ENCODE data around the gene IAPP.
"Not testable (repeated sequence)": the region's sequence is repeated elsewhere in the genome, so short reads cannot be mapped to it uniquely, and the experiment has no call there.

The IAPP gene

DNA sequence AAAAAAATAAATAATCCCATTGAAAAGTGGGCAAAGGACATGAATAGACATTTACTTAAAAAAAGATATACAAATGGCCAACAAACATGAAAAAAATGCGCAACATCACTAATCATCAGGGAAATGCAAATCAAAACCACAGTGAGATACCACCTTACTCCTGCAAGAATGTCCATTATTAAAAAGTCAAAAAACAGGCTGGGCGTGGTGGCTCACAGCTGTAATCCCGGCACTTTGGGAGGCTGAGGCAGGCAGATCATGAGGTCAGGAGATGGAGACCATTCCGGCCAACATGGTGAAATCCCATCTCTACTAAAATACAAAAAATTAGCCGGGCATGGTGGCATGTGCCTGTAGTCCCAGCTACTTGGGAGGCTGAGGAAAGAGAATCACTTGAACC is 8.6 kb downstream of the IAPP start:
- DNase-seq = not testable (repeated sequence)

GRCh38 chr12:21384261-21384660 is 11.6 kb downstream of the IAPP start:
- no peak for DNase-seq

DNA sequence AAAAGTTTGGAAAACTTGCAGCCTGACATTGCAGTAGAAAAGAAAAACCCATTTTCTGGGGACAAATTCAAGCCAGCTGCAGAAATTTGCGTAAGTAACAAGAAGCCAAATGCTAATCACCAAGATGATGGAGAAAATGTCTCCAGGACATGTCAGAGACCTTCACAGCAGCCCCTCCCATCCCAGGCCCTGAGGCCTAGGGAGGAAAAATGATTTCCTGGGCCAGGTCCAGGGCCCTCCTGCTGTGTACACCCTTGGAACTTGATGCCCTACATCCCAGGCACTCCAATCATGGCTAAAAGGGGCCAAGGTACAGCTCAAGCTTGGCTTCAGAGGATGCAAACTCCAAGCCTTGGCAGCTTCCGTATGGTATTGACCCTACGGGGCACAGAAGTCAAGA is 14.5 kb downstream of the IAPP start:
- no peak for DNase-seq

GRCh38 chr12:21392384-21392783 is 19.7 kb downstream of the IAPP start:
- DNase-seq = no peak

- DNase-seq = not testable (repeated sequence)
These were observed 22.3 kb downstream of the IAPP start for GRCh38 chr12:21394828-21395626.

DNA sequence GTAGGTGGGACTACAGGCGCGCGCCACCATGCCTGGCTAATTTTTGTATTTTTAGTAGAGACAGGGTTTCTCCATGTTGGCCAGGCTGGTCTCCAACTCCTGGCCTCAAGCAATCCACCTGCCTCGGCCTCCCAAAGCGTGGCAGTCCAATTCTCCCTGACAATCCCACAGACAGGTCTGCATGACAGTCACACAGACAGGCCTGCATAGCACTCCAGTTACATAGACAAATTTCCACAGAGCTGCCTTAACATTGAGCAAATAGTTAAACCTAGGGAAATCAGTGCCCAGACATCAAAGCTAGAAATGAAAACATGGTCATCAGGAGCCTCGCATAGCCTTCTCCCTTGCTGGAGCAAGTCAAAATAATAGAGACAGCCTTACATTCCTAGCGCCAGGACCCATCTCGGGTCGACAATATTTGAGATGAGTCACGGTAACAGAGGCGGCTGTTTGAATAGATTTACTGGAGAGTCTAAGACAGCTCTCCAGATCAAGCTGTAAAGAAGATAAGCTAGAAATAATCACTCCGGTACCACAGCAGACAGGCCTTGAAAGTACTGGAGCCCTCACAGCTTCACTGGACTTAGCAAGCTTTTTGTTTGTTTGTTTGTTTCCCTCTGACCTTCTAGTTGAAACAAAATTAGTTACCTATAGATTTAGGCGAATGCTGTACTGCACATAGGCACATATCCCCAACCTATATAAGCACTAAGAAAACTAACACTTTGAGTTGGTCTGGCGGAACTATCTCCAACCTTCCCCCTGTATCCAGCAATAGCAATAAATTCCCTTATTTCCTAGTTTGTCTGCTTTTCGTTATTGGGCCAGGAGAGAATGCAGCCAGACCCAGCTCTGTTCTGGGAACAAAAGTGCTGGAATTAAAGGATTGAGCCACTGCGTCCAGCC is 40.9 kb downstream of the IAPP start:
- no peak for DNase-seq

GRCh38 chr12:21416511-21417121 is 43.9 kb downstream of the IAPP start:
- DNase-seq = no peak

DNA sequence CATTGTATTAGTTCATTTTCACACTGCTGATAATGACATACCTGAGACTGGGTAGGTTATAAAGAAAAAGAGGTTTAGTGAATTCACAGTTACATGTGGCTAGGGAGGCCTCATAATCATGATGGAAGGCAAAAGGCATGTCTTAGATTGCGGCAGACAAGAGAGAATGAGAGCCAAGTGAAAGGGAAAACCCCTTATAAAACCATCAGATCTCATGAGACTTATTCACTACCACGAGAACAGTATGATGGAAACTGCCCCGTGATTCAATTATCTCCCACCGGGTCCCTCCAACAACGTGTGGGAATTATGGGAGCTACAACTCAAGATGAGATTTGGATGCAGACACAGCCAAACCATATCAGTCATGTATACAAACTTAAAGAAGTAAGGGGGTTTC is 45.7 kb downstream of the IAPP start:
- not testable (repeated sequence) for DNase-seq

DNA sequence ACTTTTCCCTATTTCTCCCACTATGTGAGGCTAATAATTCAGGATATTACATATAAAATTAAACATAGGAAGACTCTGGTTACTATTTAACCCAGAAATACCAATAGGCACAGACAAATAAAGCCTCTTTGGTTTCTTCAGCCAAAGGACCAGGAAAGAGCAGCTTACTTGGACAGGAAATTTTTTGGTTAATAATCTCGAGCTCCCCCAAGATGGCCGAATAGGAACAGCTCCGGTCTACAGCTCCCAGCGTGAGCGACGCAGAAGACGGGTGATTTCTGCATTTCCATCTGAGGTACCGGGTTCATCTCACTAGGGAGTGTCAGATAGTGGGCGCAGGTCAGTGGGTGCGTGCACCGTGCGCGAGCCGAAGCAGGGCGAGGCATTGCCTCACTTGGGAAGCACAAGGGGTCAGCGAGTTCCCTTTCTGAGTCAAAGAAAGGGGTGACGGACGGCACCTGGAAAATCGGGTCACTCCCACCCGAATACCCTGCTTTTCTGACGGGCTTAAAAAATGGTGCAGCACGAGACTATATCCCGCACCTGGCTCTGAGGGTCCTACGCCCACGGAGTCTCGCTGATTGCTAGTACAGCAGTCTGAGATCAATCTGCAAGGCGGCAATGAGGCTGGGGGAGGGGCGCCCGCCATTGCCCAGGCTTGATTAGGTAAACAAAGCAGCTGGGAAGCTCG is 46.5 kb downstream of the IAPP start:
- DNase-seq = not testable (repeated sequence)

DNA sequence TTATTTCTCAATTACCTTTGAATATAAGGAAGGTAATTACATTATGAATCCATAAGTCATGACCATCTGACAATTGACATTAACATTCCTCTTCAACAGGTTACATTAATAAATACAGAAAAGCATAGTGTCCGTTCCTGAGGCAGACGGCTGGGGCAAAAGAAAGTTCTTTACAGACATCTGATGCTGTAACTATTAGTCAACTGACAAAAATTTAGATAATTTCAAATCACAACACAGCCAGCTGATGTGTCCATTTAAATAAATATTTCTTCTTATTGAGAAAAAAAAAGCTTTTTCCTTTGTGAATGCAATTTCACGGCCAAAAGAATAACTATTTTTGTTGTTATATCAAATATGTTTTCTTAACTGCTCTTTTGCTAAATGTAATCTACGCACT is 55.5 kb downstream of the IAPP start:
- no peak for DNase-seq

Measured in cortex of kidney (tissue), 1 donor.